Measurements from ENCODE around the gene ANO1. TPM values are rescaled to one million over a fixed set of nuclear protein-coding genes. Genes with fewer than 3 reads are reported as not detected.

The ANO1 gene
- total RNA-seq, 6 experiments from 2014 or later = 32.1 to 292 (median 78.0) TPM

- Histone ChIP-seq H3K4me1 (peaks cover 0 to 18% (median 9%) of the 10 kb centered on the region in 4 donors), H3K36me3 (peaks cover 0 to 37% (median 9%) of the 10 kb centered on the region in 4 donors), H3K9me3 (no peaks in the 10 kb centered on the region), H3K27ac (peak overlapping the region in 2 of 3 donors; percentile 54 to 68), H3K27me3 (no peaks in the 10 kb centered on the region), H3K4me3 (no peak overlapping the region)
- ATAC-seq (peak; percentile 51 to 75 (median 69)), DNase-seq (peak; percentile 65 to 83 (median 75))
- no peak for TF ChIP-seq CTCF (IDR thresholded peaks at IDR 0.05)
- TF ChIP-seq POLR2A (IDR thresholded peaks at IDR 0.05) = peak; percentile 6
- intact Hi-C loops (cut with DNase I) = no loop called here
- 31% methylated on average over 12 of the region's 17 CpGs for WGBS (ENCODE audit: insufficient coverage, low coverage, low lambda C conversion rate, missing lambda C conversion rate)
These were observed 51.0 kb downstream of the ANO1 start for GRCh38 chr11:70129051-70129592.

- peaks cover 0 to 18% (median 9%) of the 10 kb centered on the region in 4 donors for H3K4me1 ChIP-seq
- no peak for TF ChIP-seq CTCF (IDR thresholded peaks at IDR 0.05)
- TF ChIP-seq POLR2A (IDR thresholded peaks at IDR 0.05) = no peak
- no peak overlapping the region for H3K4me3 ChIP-seq
- intact Hi-C loops (cut with DNase I) = no loop called here
- WGBS (ENCODE audit: insufficient coverage, low coverage, low lambda C conversion rate, missing lambda C conversion rate) = 87% methylated on average over 3 of the region's 14 CpGs
- ATAC-seq (no peak), DNase-seq (no peak)
- peaks cover 0 to 52% (median 13%) of the 10 kb centered on the region in 4 donors for H3K36me3 ChIP-seq
- H3K27ac ChIP-seq = no peak overlapping the region
- H3K27me3 ChIP-seq = no peaks in the 10 kb centered on the region
- no peaks in the 10 kb centered on the region for H3K9me3 ChIP-seq
These were observed 52.5 kb downstream of the ANO1 start for GRCh38 chr11:70130636-70131035.

- H3K4me1 ChIP-seq = peaks cover 0 to 18% (median 9%) of the 10 kb centered on the region in 4 donors
- WGBS (ENCODE audit: insufficient coverage, low coverage, low lambda C conversion rate, missing lambda C conversion rate) = 89% methylated on average over 11 of the region's 19 CpGs
- H3K27me3 ChIP-seq = no peaks in the 10 kb centered on the region
- DNase-seq (no peak), ATAC-seq (no peak)
- H3K27ac ChIP-seq = no peak overlapping the region
- no peak overlapping the region for H3K4me3 ChIP-seq
- no peaks in the 10 kb centered on the region for H3K9me3 ChIP-seq
- peaks cover 0 to 59% (median 13%) of the 10 kb centered on the region in 4 donors for H3K36me3 ChIP-seq
- TF ChIP-seq CTCF (IDR thresholded peaks at IDR 0.05) (no peak), POLR2A (IDR thresholded peaks at IDR 0.05) (no peak)
- intact Hi-C loops (cut with DNase I) = no loop called here
These were observed 53.6 kb downstream of the ANO1 start for GRCh38 chr11:70131606-70132190.

GRCh38 chr11:70132641-70133040 lies 54.5 kb downstream of the ANO1 start:
- Histone ChIP-seq H3K4me1 (peaks cover 0 to 18% (median 8%) of the 10 kb centered on the region in 4 donors), H3K27ac (no peak overlapping the region), H3K27me3 (no peaks in the 10 kb centered on the region), H3K4me3 (no peak overlapping the region), H3K36me3 (peaks cover 0 to 62% (median 13%) of the 10 kb centered on the region in 4 donors), H3K9me3 (no peaks in the 10 kb centered on the region)
- DNase-seq = no peak
- no peak for ATAC-seq
- intact Hi-C loops (cut with DNase I) = no loop called here
- TF ChIP-seq CTCF (IDR thresholded peaks at IDR 0.05) (no peak), POLR2A (IDR thresholded peaks at IDR 0.05) (no peak)
- WGBS (ENCODE audit: insufficient coverage, low coverage, low lambda C conversion rate, missing lambda C conversion rate) = no CpG with 5 or more reads among the region's 6 CpGs
